ENCODE results near the gene SLC25A13. TPM values are rescaled to one million over a fixed set of nuclear protein-coding genes. Genes with fewer than 3 reads are reported as not detected.

The SLC25A13 gene
- total RNA-seq, 4 donors from 2014 or later = 2.3 to 53.0 (median 39.3) TPM

- intact Hi-C loops (cut with DNase I; ENCODE audit: low total_unique reads) = no loop called here
- Histone ChIP-seq H3K36me3 (no peaks in the 10 kb centered on the region), H3K27me3 (no peaks in the 10 kb centered on the region), H3K4me1 (no peaks in the 10 kb centered on the region), H3K27ac (no peak overlapping the region), H3K4me3 (no peak overlapping the region), H3K9me3 (no peaks in the 10 kb centered on the region)
- no peak for DNase-seq
- TF ChIP-seq, protein P1, sequence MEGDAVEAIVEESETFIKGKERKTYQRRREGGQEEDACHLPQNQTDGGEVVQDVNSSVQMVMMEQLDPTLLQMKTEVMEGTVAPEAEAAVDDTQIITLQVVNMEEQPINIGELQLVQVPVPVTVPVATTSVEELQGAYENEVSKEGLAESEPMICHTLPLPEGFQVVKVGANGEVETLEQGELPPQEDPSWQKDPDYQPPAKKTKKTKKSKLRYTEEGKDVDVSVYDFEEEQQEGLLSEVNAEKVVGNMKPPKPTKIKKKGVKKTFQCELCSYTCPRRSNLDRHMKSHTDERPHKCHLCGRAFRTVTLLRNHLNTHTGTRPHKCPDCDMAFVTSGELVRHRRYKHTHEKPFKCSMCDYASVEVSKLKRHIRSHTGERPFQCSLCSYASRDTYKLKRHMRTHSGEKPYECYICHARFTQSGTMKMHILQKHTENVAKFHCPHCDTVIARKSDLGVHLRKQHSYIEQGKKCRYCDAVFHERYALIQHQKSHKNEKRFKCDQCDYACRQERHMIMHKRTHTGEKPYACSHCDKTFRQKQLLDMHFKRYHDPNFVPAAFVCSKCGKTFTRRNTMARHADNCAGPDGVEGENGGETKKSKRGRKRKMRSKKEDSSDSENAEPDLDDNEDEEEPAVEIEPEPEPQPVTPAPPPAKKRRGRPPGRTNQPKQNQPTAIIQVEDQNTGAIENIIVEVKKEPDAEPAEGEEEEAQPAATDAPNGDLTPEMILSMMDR (IDR thresholded peaks at IDR 0.05) = no peak
- no peak for TF ChIP-seq POLR2A (IDR thresholded peaks at IDR 0.05)
Observed at GRCh38 chr7:96183163-96183670, 138.7 kb downstream of the SLC25A13 start.

GRCh38 chr7:96182424-96183158, 139.3 kb downstream of the SLC25A13 start:
- no peak overlapping the region for H3K4me3 ChIP-seq
- H3K4me1 ChIP-seq = no peaks in the 10 kb centered on the region
- H3K9me3 ChIP-seq = no peaks in the 10 kb centered on the region
- no peaks in the 10 kb centered on the region for H3K36me3 ChIP-seq
- no peaks in the 10 kb centered on the region for H3K27me3 ChIP-seq
- DNase-seq = no peak
- TF ChIP-seq POLR2A (IDR thresholded peaks at IDR 0.05) = no peak
- TF ChIP-seq, protein P1 (IDR thresholded peaks at IDR 0.05) = no peak
- intact Hi-C loops (cut with DNase I; ENCODE audit: low total_unique reads) = no loop called here
- no peak overlapping the region for H3K27ac ChIP-seq

GRCh38 chr7:96181174-96181573, 140.7 kb downstream of the SLC25A13 start:
- H3K36me3 ChIP-seq = no peaks in the 10 kb centered on the region
- intact Hi-C loops (cut with DNase I; ENCODE audit: low total_unique reads) = no loop called here
- H3K27me3 ChIP-seq = no peaks in the 10 kb centered on the region
- TF ChIP-seq POLR2A (IDR thresholded peaks at IDR 0.05) = no peak
- no peak for DNase-seq
- H3K4me1 ChIP-seq = no peaks in the 10 kb centered on the region
- no peak overlapping the region for H3K27ac ChIP-seq
- no peak overlapping the region for H3K4me3 ChIP-seq
- no peaks in the 10 kb centered on the region for H3K9me3 ChIP-seq

DNA sequence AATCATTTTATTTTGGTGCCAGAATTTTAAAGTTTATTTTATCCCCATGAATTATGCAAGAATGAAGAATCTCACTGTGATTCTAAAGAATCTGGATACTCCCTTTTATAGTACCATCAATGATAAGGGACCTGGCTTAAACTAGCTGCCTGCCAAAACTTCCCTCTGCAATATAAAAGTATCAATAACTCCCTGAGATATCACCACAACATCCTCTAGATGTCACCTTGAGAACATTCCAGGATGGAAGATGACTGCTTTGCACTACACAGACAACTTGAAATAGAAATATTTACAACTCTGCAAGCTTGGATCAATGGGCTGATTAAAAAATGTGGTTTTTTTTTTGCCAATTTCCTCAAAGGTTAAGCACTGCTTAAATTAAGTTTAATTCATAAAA, 142.1 kb downstream of the SLC25A13 start:
- H3K4me3 ChIP-seq = no peak overlapping the region
- intact Hi-C loops (cut with DNase I; ENCODE audit: low total_unique reads) = no loop called here
- H3K27me3 ChIP-seq = no peaks in the 10 kb centered on the region
- DNase-seq = no peak
- H3K9me3 ChIP-seq = no peaks in the 10 kb centered on the region
- no peak overlapping the region for H3K27ac ChIP-seq
- no peaks in the 10 kb centered on the region for H3K4me1 ChIP-seq
- TF ChIP-seq POLR2A (IDR thresholded peaks at IDR 0.05) = no peak
- TF ChIP-seq, protein P1 (IDR thresholded peaks at IDR 0.05) = no peak
- no peaks in the 10 kb centered on the region for H3K36me3 ChIP-seq

- H3K27me3 ChIP-seq = no peaks in the 10 kb centered on the region
- H3K36me3 ChIP-seq = no peaks in the 10 kb centered on the region
- intact Hi-C loops (cut with DNase I; ENCODE audit: low total_unique reads) = no loop called here
- H3K27ac ChIP-seq = no peak overlapping the region
- TF ChIP-seq POLR2A (IDR thresholded peaks at IDR 0.05) = no peak
- TF ChIP-seq, protein P1 (IDR thresholded peaks at IDR 0.05) = no peak
- H3K9me3 ChIP-seq = no peaks in the 10 kb centered on the region
- no peaks in the 10 kb centered on the region for H3K4me1 ChIP-seq
- no peak for DNase-seq
- H3K4me3 ChIP-seq = no peak overlapping the region
Observed at GRCh38 chr7:96179341-96179740, 142.6 kb downstream of the SLC25A13 start.

Measured in uterus (tissue), 4 donors.